ENCODE measurements around the gene KANSL1.

The KANSL1 gene

DNA sequence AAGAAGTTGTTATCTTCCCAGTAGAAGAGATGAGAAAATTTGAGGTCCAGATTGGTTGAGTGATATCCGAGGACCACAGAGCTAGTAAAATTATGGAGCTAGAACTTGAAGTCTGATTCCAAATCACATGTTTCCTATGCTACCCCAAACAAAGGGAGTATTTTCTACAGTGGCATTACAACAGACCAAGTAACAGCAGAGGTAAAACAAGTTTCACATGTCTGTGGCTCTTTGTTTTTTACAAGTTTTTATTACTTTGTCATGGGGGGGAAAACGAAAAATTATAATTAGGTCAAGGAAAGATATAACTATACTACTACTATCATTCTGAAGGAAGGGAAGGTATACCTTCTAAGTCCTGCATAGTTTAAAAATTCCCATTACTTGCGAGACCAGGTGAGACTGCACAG is 49.4 kb downstream of the KANSL1 start:
- Histone ChIP-seq H3K4me2 (ENCODE audit: low read length) (peak overlapping the region; percentile 85), H3K4me1 (ENCODE audit: control insufficient read depth, low read length) (peaks cover 96% of the 10 kb centered on the region), H3K27ac (ENCODE audit: low read depth, low read length) (peak overlapping the region; percentile 80), H3K4me3 (ENCODE audit: low read length) (peak overlapping the region; percentile 60), H3F3A (ENCODE audit: control insufficient read depth, insufficient read depth) (peaks cover 71% of the 10 kb centered on the region), H3K79me2 (ENCODE audit: control insufficient read depth, low read length) (peaks cover 94% of the 10 kb centered on the region), H3K36me3 (ENCODE audit: control insufficient read depth, low read length) (peaks cover 5% of the 10 kb centered on the region), H3K27me3 (ENCODE audit: control insufficient read depth, low read length) (no peaks in the 10 kb centered on the region), H4K20me1 (ENCODE audit: control insufficient read depth, insufficient read depth, low read depth, low read length) (peaks cover 24% of the 10 kb centered on the region), H3K9me3 (ENCODE audit: control insufficient read depth, insufficient read depth, low read length) (no peaks in the 10 kb centered on the region), H3K9me2 (replicated peaks; ENCODE audit: control insufficient read depth, low read length) (no peaks in the 10 kb centered on the region)
- TF ChIP-seq EZH2phosphoT487 (IDR thresholded peaks at IDR 0.05; ENCODE audit: borderline replicate concordance, low read length), result no peak
- TF ChIP-seq, protein P1, sequence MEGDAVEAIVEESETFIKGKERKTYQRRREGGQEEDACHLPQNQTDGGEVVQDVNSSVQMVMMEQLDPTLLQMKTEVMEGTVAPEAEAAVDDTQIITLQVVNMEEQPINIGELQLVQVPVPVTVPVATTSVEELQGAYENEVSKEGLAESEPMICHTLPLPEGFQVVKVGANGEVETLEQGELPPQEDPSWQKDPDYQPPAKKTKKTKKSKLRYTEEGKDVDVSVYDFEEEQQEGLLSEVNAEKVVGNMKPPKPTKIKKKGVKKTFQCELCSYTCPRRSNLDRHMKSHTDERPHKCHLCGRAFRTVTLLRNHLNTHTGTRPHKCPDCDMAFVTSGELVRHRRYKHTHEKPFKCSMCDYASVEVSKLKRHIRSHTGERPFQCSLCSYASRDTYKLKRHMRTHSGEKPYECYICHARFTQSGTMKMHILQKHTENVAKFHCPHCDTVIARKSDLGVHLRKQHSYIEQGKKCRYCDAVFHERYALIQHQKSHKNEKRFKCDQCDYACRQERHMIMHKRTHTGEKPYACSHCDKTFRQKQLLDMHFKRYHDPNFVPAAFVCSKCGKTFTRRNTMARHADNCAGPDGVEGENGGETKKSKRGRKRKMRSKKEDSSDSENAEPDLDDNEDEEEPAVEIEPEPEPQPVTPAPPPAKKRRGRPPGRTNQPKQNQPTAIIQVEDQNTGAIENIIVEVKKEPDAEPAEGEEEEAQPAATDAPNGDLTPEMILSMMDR (IDR thresholded peaks at IDR 0.05; ENCODE audit: low read depth, low read length, poor library complexity, severe bottlenecking), result no peak

DNA sequence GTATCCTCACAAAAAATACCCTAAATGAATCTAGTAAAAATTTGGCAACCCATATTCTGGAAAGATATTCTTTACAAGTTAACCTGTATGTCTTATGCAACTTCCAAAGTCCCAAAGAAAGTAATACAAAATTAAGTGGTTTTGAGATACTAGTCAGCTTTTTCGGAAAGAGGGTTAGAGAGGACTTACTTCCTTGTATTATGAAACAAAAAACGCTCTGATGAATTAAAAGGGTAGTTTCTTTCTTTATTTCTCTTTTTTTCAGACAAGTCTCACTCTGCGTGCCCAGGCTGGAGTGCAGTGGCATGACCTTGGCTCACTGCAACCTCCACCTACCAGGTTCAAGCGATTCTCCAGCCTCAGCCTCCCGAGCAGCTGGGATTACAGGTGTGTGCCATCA is 51.6 kb downstream of the KANSL1 start:
- peaks cover 52% of the 10 kb centered on the region for H3F3A ChIP-seq (ENCODE audit: control insufficient read depth, insufficient read depth)
- H3K4me2 ChIP-seq (ENCODE audit: low read length), result peak overlapping the region; percentile 85
- H4K20me1 ChIP-seq (ENCODE audit: control insufficient read depth, insufficient read depth, low read depth, low read length), result peaks cover 45% of the 10 kb centered on the region
- H3K4me1 ChIP-seq (ENCODE audit: control insufficient read depth, low read length), result peaks cover 92% of the 10 kb centered on the region
- peaks cover 14% of the 10 kb centered on the region for H3K36me3 ChIP-seq (ENCODE audit: control insufficient read depth, low read length)
- peak overlapping the region; percentile 59 for H3K4me3 ChIP-seq (ENCODE audit: low read length)
- peaks cover 96% of the 10 kb centered on the region for H3K79me2 ChIP-seq (ENCODE audit: control insufficient read depth, low read length)
- no peaks in the 10 kb centered on the region for H3K9me2 ChIP-seq (replicated peaks; ENCODE audit: control insufficient read depth, low read length)
- peak overlapping the region; percentile 80 for H3K27ac ChIP-seq (ENCODE audit: low read depth, low read length)
- H3K27me3 ChIP-seq (ENCODE audit: control insufficient read depth, low read length), result no peaks in the 10 kb centered on the region
- H3K9me3 ChIP-seq (ENCODE audit: control insufficient read depth, insufficient read depth, low read length), result no peaks in the 10 kb centered on the region
- TF ChIP-seq EZH2phosphoT487 (IDR thresholded peaks at IDR 0.05; ENCODE audit: borderline replicate concordance, low read length), result no peak
- TF ChIP-seq, protein P1 (IDR thresholded peaks at IDR 0.05; ENCODE audit: low read depth, low read length, poor library complexity, severe bottlenecking), result no peak

DNA sequence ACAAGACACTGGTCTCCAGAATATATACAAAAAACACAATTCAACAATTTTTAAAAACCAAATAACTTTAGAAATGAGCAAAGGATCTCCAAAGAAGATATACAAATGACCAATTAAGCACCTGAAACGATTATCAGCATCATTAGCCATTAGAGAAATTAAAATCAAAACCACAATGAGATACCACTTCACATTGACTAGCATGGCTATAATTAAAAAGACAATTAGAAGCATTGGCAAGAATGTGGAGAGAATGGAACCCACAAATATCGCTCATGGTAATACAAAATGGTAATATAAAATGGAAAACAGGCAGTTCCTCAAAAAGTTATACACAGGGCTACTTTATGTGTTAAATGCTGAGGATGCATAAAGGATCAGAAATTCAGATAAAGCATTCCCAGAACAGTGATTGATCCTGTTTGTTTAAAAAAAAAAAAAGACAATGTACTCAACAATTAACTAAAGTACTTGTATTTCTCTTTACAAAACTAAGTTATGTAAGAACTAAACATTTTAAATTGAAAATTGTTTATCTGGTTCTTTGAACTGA is 52.5 kb downstream of the KANSL1 start:
- peaks cover 45% of the 10 kb centered on the region for H3F3A ChIP-seq (ENCODE audit: control insufficient read depth, insufficient read depth)
- no peaks in the 10 kb centered on the region for H3K27me3 ChIP-seq (ENCODE audit: control insufficient read depth, low read length)
- H3K9me3 ChIP-seq (ENCODE audit: control insufficient read depth, insufficient read depth, low read length), result no peaks in the 10 kb centered on the region
- no peaks in the 10 kb centered on the region for H3K9me2 ChIP-seq (replicated peaks; ENCODE audit: control insufficient read depth, low read length)
- peaks cover 98% of the 10 kb centered on the region for H3K79me2 ChIP-seq (ENCODE audit: control insufficient read depth, low read length)
- TF ChIP-seq, protein P1 (IDR thresholded peaks at IDR 0.05; ENCODE audit: low read depth, low read length, poor library complexity, severe bottlenecking), result no peak
- no peak for TF ChIP-seq EZH2phosphoT487 (IDR thresholded peaks at IDR 0.05; ENCODE audit: borderline replicate concordance, low read length)
- peak overlapping the region; percentile 80 for H3K27ac ChIP-seq (ENCODE audit: low read depth, low read length)
- peaks cover 89% of the 10 kb centered on the region for H3K4me1 ChIP-seq (ENCODE audit: control insufficient read depth, low read length)
- peaks cover 55% of the 10 kb centered on the region for H4K20me1 ChIP-seq (ENCODE audit: control insufficient read depth, insufficient read depth, low read depth, low read length)
- peaks cover 14% of the 10 kb centered on the region for H3K36me3 ChIP-seq (ENCODE audit: control insufficient read depth, low read length)
- peak overlapping the region; percentile 85 for H3K4me2 ChIP-seq (ENCODE audit: low read length)
- H3K4me3 ChIP-seq (ENCODE audit: low read length), result peak overlapping the region; percentile 59

Measured in DOHH2 (cell line).